ENCODE measurements around the gene WDR74. TPM values are rescaled to one million over a fixed set of nuclear protein-coding genes. Genes with fewer than 3 reads are reported as not detected.

The WDR74 gene
- total RNA-seq, 1 experiment from 2014 or later: 115 TPM

- peak overlapping the region; percentile 85 for H3K27ac Mint-ChIP-seq (ENCODE audit: unreplicated experiment)
- no peak for TF ChIP-seq CTCF (IDR thresholded peaks at IDR 0.05; ENCODE audit: insufficient read depth in 1 of 2, low read depth in 1 of 2, low read length in 1 of 2, severe bottlenecking in 1 of 2, unreplicated experiment in 1 of 2)
- BruUV-seq (replicated peaks): no TSS peak
- POLR2A ChIA-PET: interaction anchor here (0.6 to 4.0 kb wide), 9 partner anchors 13 to 127 kb away, joined by 3 to 32 read pairs (median 4); partner anchors contain the start of genes HNRNPUL2, STX5, TMEM179B and ZBTB3
- no peaks in the 10 kb centered on the region for H3K9me3 Mint-ChIP-seq (ENCODE audit: unreplicated experiment)
- no peaks in the 10 kb centered on the region for H3K9me3 ChIP-seq
- H3K36me3 ChIP-seq (ENCODE audit: control insufficient read depth, insufficient read depth, low read length): peaks cover 13% of the 10 kb centered on the region
- H3K27me3 ChIP-seq (replicated peaks; ENCODE audit: control insufficient read depth, insufficient read depth, low read length): no peaks in the 10 kb centered on the region
- peaks cover 33% of the 10 kb centered on the region for H3K4me1 ChIP-seq
- intact Hi-C loops (cut with micrococcal nuclease; ENCODE audit: unreplicated experiment): loop anchor here (10.0 kb wide), 1 partner anchor 129 kb away; the partner anchor contains the start of genes HNRNPUL2 and TTC9C
- H3K36me3 Mint-ChIP-seq (ENCODE audit: insufficient read depth, unreplicated experiment): peaks cover 94% of the 10 kb centered on the region
- no peak for DNase-seq
- peak overlapping the region; percentile 77 for H3K4me3 Mint-ChIP-seq (ENCODE audit: unreplicated experiment)
- CTCF ChIA-PET: no interaction called here
- H3K4me1 Mint-ChIP-seq (ENCODE audit: low read depth, unreplicated experiment): peaks cover 30% of the 10 kb centered on the region
- H3K4me3 ChIP-seq (ENCODE audit: low read depth, low read length): peak overlapping the region; percentile 81
- no peaks in the 10 kb centered on the region for H3K27me3 Mint-ChIP-seq (ENCODE audit: insufficient read depth, unreplicated experiment)
Observed at GRCh38 chr11:62854013-62854824, 14.8 kb upstream of the WDR74 start.

GRCh38 chr11:62853279-62853965 is 14.0 kb upstream of the WDR74 start:
- H3K4me1 ChIP-seq: peaks cover 31% of the 10 kb centered on the region
- no peak for DNase-seq
- POLR2A ChIA-PET: interaction anchor here (0.9 to 1.4 kb wide), 4 partner anchors 13 to 66 kb away, joined by 3 to 8 read pairs (median 4); no protein-coding TSS in a partner anchor
- H3K4me3 ChIP-seq (ENCODE audit: low read depth, low read length): peak overlapping the region; percentile 81
- Mint-ChIP-seq H3K9me3 (ENCODE audit: unreplicated experiment) (no peaks in the 10 kb centered on the region), H3K4me3 (ENCODE audit: unreplicated experiment) (peak overlapping the region; percentile 77), H3K36me3 (ENCODE audit: insufficient read depth, unreplicated experiment) (peaks cover 96% of the 10 kb centered on the region), H3K27me3 (ENCODE audit: insufficient read depth, unreplicated experiment) (no peaks in the 10 kb centered on the region), H3K4me1 (ENCODE audit: low read depth, unreplicated experiment) (peaks cover 26% of the 10 kb centered on the region), H3K27ac (ENCODE audit: unreplicated experiment) (peak overlapping the region; percentile 85)
- H3K27me3 ChIP-seq (replicated peaks; ENCODE audit: control insufficient read depth, insufficient read depth, low read length): no peaks in the 10 kb centered on the region
- TF ChIP-seq CTCF (IDR thresholded peaks at IDR 0.05; ENCODE audit: insufficient read depth in 1 of 2, low read depth in 1 of 2, low read length in 1 of 2, severe bottlenecking in 1 of 2, unreplicated experiment in 1 of 2): no peak
- CTCF ChIA-PET: no interaction called here
- no TSS peak for BruUV-seq (replicated peaks)
- no peaks in the 10 kb centered on the region for H3K9me3 ChIP-seq
- H3K36me3 ChIP-seq (ENCODE audit: control insufficient read depth, insufficient read depth, low read length): peaks cover 13% of the 10 kb centered on the region
- intact Hi-C loops (cut with micrococcal nuclease; ENCODE audit: unreplicated experiment): loop anchor here (10.0 kb wide), 1 partner anchor 129 kb away; the partner anchor contains the start of genes HNRNPUL2 and TTC9C

- H3K36me3 Mint-ChIP-seq (ENCODE audit: insufficient read depth, unreplicated experiment): peaks cover 94% of the 10 kb centered on the region
- CTCF ChIA-PET: no interaction called here
- no TSS peak for BruUV-seq (replicated peaks)
Observed at GRCh38 chr11:62852523-62853188, 13.3 kb upstream of the WDR74 start.

More at GRCh38 chr11:62852523-62853188, 13.3 kb upstream of the WDR74 start:
- H3K4me3 ChIP-seq (ENCODE audit: low read depth, low read length): no peak overlapping the region
- no peaks in the 10 kb centered on the region for H3K27me3 ChIP-seq (replicated peaks; ENCODE audit: control insufficient read depth, insufficient read depth, low read length)
- no peaks in the 10 kb centered on the region for H3K27me3 Mint-ChIP-seq (ENCODE audit: insufficient read depth, unreplicated experiment)
- TF ChIP-seq CTCF (IDR thresholded peaks at IDR 0.05; ENCODE audit: insufficient read depth in 1 of 2, low read depth in 1 of 2, low read length in 1 of 2, severe bottlenecking in 1 of 2, unreplicated experiment in 1 of 2): no peak
- H3K4me1 ChIP-seq: peaks cover 24% of the 10 kb centered on the region
- intact Hi-C loops (cut with micrococcal nuclease; ENCODE audit: unreplicated experiment): loop anchor here (10.0 kb wide), 1 partner anchor 128 kb away; the partner anchor contains the start of genes HNRNPUL2 and TTC9C
- POLR2A ChIA-PET: interaction anchor here (0.9 to 3.0 kb wide), 4 partner anchors 10 to 62 kb away, joined by 4 to 17 read pairs (median 6); no protein-coding TSS in a partner anchor
- H3K9me3 ChIP-seq: no peaks in the 10 kb centered on the region
- H3K4me1 Mint-ChIP-seq (ENCODE audit: low read depth, unreplicated experiment): peaks cover 18% of the 10 kb centered on the region
- H3K27ac Mint-ChIP-seq (ENCODE audit: unreplicated experiment): peak overlapping the region; percentile 85
- peaks cover 13% of the 10 kb centered on the region for H3K36me3 ChIP-seq (ENCODE audit: control insufficient read depth, insufficient read depth, low read length)
- H3K4me3 Mint-ChIP-seq (ENCODE audit: unreplicated experiment): peak overlapping the region; percentile 77
- DNase-seq: no peak
- H3K9me3 Mint-ChIP-seq (ENCODE audit: unreplicated experiment): no peaks in the 10 kb centered on the region
